ENCODE data around the gene RERE. TPM values are rescaled to one million over a fixed set of nuclear protein-coding genes. Genes with fewer than 3 reads are reported as not detected.

Gene RERE
- total RNA-seq, 2 donors from 2014 or later = 207 to 322 TPM

DNA sequence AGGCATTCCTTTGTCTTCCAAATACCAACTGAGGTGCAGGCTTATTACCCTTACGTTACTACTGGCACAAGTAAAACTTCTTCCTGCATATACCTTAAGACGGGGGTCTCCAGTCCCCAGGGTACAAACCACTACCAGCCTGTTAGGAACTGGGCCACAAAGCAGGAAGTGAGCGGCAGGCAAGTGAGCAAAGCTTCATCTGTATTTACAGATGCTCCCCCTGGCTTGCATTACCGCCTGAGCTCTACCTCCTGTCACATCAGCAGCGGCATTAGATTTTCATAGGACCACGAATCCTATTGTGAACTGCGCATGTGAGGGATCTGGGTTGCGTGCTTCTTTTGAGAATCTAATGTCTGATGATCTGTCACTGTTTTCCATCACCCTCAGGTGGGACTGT lies 386.4 kb downstream of the RERE start:
- Histone ChIP-seq H3K27ac (no peak overlapping the region), H3K36me3 (no peaks in the 10 kb centered on the region), H3K27me3 (replicated peaks; ENCODE audit: insufficient read depth) (no peaks in the 10 kb centered on the region), H3K4me1 (replicated peaks) (no peaks in the 10 kb centered on the region), H3K4me3 (no peak overlapping the region), H3K9me3 (no peaks in the 10 kb centered on the region)
- intact Hi-C loops (cut with DNase I) = no loop called here
- WGBS = 93% methylated on average over 8 of the region's 8 CpGs
- no peak for TF ChIP-seq POLR2AphosphoS5 (IDR thresholded peaks at IDR 0.05)
- TF ChIP-seq POLR2A (IDR thresholded peaks at IDR 0.05) = no peak
- TF ChIP-seq, protein P1, sequence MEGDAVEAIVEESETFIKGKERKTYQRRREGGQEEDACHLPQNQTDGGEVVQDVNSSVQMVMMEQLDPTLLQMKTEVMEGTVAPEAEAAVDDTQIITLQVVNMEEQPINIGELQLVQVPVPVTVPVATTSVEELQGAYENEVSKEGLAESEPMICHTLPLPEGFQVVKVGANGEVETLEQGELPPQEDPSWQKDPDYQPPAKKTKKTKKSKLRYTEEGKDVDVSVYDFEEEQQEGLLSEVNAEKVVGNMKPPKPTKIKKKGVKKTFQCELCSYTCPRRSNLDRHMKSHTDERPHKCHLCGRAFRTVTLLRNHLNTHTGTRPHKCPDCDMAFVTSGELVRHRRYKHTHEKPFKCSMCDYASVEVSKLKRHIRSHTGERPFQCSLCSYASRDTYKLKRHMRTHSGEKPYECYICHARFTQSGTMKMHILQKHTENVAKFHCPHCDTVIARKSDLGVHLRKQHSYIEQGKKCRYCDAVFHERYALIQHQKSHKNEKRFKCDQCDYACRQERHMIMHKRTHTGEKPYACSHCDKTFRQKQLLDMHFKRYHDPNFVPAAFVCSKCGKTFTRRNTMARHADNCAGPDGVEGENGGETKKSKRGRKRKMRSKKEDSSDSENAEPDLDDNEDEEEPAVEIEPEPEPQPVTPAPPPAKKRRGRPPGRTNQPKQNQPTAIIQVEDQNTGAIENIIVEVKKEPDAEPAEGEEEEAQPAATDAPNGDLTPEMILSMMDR (IDR thresholded peaks at IDR 0.05) = no peak
- DNase-seq (ENCODE audit: low spot score) = no peak

DNA sequence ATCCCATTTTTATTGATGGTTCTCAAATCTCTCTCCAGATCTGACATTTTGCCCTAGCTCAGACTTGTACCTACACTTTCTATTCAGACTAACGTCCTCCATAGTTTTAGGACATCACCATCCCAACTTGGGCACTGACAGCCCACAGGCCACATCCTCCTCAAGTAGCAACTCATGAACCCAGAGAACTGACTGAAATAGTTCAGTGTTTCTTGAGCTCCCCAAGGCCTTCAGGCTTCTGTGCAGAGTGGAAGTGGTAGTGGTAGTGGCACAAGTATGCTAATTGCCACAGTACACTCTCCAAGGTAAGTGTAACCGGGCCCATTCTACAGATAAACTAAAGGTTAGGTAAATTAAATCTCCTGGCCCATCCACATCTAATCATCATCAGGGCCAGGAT lies 387.0 kb downstream of the RERE start:
- no peak for TF ChIP-seq POLR2A (IDR thresholded peaks at IDR 0.05)
- no peak for TF ChIP-seq POLR2AphosphoS5 (IDR thresholded peaks at IDR 0.05)
- TF ChIP-seq, protein P1 (IDR thresholded peaks at IDR 0.05) = no peak
- Histone ChIP-seq H3K4me3 (no peak overlapping the region), H3K27me3 (replicated peaks; ENCODE audit: insufficient read depth) (no peaks in the 10 kb centered on the region), H3K4me1 (replicated peaks) (peaks cover 4% of the 10 kb centered on the region), H3K9me3 (no peaks in the 10 kb centered on the region), H3K27ac (no peak overlapping the region), H3K36me3 (no peaks in the 10 kb centered on the region)
- DNase-seq (ENCODE audit: low spot score) = no peak
- intact Hi-C loops (cut with DNase I) = no loop called here
- 80% methylated on average over 2 of the region's 2 CpGs for WGBS

DNA sequence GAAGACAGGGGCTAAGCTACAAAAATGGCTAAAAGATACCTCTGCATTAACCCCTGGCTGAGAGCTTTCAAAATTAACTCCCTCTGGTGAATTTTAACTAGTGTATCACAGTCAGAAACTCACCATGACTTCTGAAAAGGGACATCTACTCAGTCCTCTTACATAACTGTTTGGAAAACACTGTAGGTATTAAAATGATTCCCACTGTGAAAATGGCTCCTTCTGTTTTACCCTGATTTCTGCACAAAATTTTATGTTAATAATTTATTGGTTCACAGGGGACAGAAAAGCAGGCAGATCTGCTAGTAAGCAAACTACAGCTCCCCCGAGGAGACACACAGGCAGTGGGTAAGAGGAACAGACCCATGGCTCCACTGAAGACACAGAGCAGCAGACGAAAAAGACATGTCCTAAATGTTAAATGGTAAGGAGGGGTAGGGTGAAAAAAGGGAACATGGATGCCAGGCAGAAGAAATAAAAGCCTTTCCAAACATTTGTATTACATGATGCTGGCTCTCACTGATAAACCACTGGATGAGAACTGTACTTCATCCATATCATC lies 387.8 kb downstream of the RERE start:
- Histone ChIP-seq H3K36me3 (no peaks in the 10 kb centered on the region), H3K4me1 (replicated peaks) (peaks cover 12% of the 10 kb centered on the region), H3K4me3 (no peak overlapping the region), H3K27ac (no peak overlapping the region), H3K27me3 (replicated peaks; ENCODE audit: insufficient read depth) (no peaks in the 10 kb centered on the region), H3K9me3 (no peaks in the 10 kb centered on the region)
- TF ChIP-seq POLR2AphosphoS5 (IDR thresholded peaks at IDR 0.05) = no peak
- no peak for TF ChIP-seq POLR2A (IDR thresholded peaks at IDR 0.05)
- TF ChIP-seq, protein P1 (IDR thresholded peaks at IDR 0.05) = no peak
- no peak for DNase-seq (ENCODE audit: low spot score)
- intact Hi-C loops (cut with DNase I) = no loop called here
- WGBS = 66% methylated on average over 2 of the region's 2 CpGs

DNA sequence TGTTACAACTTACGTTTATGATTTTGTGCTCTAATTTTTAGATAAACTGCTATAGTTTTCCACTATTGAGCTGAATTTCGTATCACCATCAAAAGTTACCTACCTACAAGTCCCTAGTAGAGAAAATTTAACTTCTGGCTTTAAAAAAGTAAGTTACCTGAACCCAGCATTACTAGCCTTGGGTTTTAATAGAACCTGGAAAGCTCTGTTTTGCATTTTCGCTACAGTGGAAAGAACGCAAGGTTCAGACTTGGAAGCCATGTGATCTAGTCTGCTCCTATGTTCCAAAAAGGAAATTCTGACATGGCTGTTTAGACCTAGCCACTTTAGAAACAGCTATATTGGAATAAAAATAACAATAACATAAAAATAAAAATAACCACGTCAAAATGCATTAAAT lies 389.0 kb downstream of the RERE start:
- H3K27me3 ChIP-seq (replicated peaks; ENCODE audit: insufficient read depth) = no peaks in the 10 kb centered on the region
- no peak overlapping the region for H3K27ac ChIP-seq
- no peaks in the 10 kb centered on the region for H3K9me3 ChIP-seq
- H3K4me3 ChIP-seq = no peak overlapping the region
- peaks cover 12% of the 10 kb centered on the region for H3K4me1 ChIP-seq (replicated peaks)
- no peak for TF ChIP-seq POLR2AphosphoS5 (IDR thresholded peaks at IDR 0.05)
- no peak for TF ChIP-seq POLR2A (IDR thresholded peaks at IDR 0.05)
- TF ChIP-seq, protein P1 (IDR thresholded peaks at IDR 0.05) = no peak
- no peak for DNase-seq (ENCODE audit: low spot score)
- no peaks in the 10 kb centered on the region for H3K36me3 ChIP-seq
- intact Hi-C loops (cut with DNase I) = no loop called here
- 90% methylated on average over 5 of the region's 5 CpGs for WGBS

DNA sequence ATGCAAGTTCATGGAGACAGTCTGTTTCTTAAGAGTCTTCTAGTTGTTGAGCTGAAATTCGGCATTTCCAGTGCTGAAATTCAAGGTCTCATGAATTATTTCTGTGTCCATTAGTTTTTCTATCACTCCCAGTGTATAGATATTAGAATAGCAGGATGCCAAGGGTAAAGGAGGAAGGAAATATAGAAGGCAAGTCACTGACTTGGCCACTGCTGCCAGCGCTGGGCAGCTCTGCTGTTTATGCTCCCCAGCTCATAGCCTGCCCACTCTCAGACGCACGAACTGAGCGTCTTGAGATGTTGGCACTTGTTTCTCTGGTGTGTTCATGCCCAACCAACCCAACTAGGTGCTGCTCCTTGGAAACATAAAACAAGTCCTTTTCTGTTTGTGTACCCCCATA lies 389.5 kb downstream of the RERE start:
- H3K4me1 ChIP-seq (replicated peaks) = peaks cover 12% of the 10 kb centered on the region
- H3K27ac ChIP-seq = no peak overlapping the region
- no peaks in the 10 kb centered on the region for H3K9me3 ChIP-seq
- H3K36me3 ChIP-seq = no peaks in the 10 kb centered on the region
- H3K27me3 ChIP-seq (replicated peaks; ENCODE audit: insufficient read depth) = no peaks in the 10 kb centered on the region
- intact Hi-C loops (cut with DNase I) = no loop called here
- 82% methylated on average over 5 of the region's 5 CpGs for WGBS
- no peak for DNase-seq (ENCODE audit: low spot score)
- H3K4me3 ChIP-seq = no peak overlapping the region
- TF ChIP-seq, protein P1 (IDR thresholded peaks at IDR 0.05) = no peak
- TF ChIP-seq POLR2AphosphoS5 (IDR thresholded peaks at IDR 0.05) (no peak), POLR2A (IDR thresholded peaks at IDR 0.05) (no peak)
